Measurements from ENCODE around the gene CYP1A2. TPM values are rescaled to one million over a fixed set of nuclear protein-coding genes. Genes with fewer than 3 reads are reported as not detected.
"Not testable (repeated sequence)": the region's sequence is repeated elsewhere in the genome, so short reads cannot be mapped to it uniquely, and the experiment has no call there.

The CYP1A2 gene
- polyA plus RNA-seq, 6 donors from 2014 or later = not detected

DNA sequence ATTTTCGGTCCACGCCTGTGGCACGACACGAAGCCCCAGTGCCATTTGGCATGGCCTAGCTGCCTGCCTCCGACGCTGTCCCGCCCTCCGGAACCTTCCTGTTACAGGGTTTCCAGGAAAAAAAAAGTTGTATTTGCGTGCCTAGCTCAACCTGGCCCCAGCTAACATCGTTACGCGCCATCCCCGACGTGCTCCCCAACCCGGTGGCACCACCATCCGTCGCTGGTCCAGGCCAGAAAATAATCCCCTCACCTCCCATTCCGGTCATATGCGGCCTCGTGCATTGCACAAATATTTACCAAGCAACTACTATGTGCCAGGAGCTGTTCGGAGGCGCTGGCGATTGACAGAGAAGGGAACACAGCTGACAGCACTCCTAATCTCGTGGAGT, 21.9 kb upstream of the CYP1A2 start:
- DNase-seq (no peak), ATAC-seq (ENCODE audit: low read depth in 2 of 2) (no peak)
- peaks cover 0 to 4% of the 10 kb centered on the region in 2 donors for H3K36me3 Mint-ChIP-seq
- peak overlapping the region in 1 of 6 donors; percentile 5 for H3K27ac Mint-ChIP-seq
- no peaks in the 10 kb centered on the region for H3K9me3 Mint-ChIP-seq
- H3K4me1 Mint-ChIP-seq = peaks cover 11 to 16% (median 16%) of the 10 kb centered on the region in 3 donors
- peak overlapping the region; percentile 56 to 93 (median 76) for H3K4me3 Mint-ChIP-seq
- H3K27me3 Mint-ChIP-seq = peaks cover 45 to 65% (median 54%) of the 10 kb centered on the region in 3 donors

DNA sequence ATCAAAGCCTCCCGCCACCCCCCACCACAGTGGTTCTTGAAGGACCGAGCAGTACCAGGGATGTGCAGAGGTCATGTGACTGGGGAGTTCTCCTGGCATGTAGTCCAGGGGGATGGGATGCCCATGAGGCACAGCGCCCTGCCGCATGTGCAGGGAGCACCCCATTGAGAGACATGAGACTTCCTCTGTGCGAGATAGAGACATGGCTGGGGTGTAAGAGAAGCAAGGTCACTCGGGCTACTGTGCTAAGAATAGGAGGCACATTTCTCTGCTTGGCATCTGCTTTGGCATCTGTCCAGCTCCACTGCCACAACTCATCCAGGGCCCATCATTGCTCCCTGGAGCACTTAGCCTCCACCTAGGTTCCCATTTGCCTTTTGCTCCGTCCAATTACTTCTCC, 20.9 kb upstream of the CYP1A2 start:
- H3K9me3 Mint-ChIP-seq = peaks cover 0 to 1% (median 0%) of the 10 kb centered on the region in 7 donors
- peaks cover 0 to 4% of the 10 kb centered on the region in 2 donors for H3K36me3 Mint-ChIP-seq
- H3K4me1 Mint-ChIP-seq = peaks cover 11 to 16% (median 16%) of the 10 kb centered on the region in 3 donors
- peak overlapping the region in 5 of 8 donors; percentile 3 to 82 (median 57) for H3K4me3 Mint-ChIP-seq
- no peak overlapping the region for H3K27ac Mint-ChIP-seq
- no peak for DNase-seq
- ATAC-seq (ENCODE audit: low read depth in 2 of 2) = no peak
- peaks cover 47 to 65% (median 58%) of the 10 kb centered on the region in 3 donors for H3K27me3 Mint-ChIP-seq

DNA sequence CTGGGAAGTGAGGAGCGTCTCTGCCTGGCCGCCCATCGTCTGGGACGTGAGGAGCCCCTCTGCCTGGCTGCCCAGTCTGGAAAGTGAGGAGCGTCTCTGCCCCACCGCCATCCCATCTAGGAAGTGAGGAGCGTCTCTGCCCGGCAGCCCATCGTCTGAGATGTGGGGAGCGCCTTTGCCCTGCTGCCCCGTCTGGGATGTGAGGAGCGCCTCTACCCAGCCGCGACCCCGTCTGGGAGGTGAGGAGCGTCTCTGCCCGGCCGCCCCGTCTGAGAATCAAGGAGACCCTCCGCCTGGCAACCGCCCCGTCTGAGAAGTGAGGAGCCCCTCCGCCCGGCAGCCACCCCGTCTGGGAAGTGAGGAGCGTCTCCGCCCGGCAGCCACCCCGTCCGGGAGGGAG, 19.9 kb upstream of the CYP1A2 start:
- H3K36me3 Mint-ChIP-seq; DNase-seq; H3K4me3 Mint-ChIP-seq; H3K27ac Mint-ChIP-seq; ATAC-seq (ENCODE audit: low read depth in 2 of 2); H3K9me3 Mint-ChIP-seq: not testable (repeated sequence)
- H3K27me3 Mint-ChIP-seq = peaks cover 47 to 71% (median 64%) of the 10 kb centered on the region in 3 donors
- H3K4me1 Mint-ChIP-seq = peaks cover 11 to 16% (median 16%) of the 10 kb centered on the region in 3 donors

DNA sequence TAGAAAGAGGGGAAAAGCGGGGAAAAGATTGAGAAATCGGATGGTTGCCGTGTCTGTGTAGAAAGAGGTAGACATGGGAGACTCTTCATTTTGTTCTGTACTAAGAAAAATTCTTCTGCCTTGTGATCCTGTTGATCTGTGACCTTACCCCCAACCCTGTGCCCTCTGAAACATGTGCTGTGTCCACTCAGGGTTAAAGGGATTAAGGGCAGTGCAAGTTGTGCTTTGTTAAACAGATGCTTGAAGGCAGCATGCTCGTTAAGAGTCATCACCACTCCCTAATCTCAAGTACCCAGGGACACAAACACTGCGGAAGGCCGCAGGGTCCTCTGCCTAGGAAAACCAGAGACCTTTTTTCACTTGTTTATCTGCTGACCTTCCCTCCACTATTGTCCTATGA, 19.3 kb upstream of the CYP1A2 start:
- H3K27me3 Mint-ChIP-seq = peaks cover 47 to 71% (median 71%) of the 10 kb centered on the region in 3 donors
- ATAC-seq (ENCODE audit: low read depth in 2 of 2) = not testable (repeated sequence)

DNA sequence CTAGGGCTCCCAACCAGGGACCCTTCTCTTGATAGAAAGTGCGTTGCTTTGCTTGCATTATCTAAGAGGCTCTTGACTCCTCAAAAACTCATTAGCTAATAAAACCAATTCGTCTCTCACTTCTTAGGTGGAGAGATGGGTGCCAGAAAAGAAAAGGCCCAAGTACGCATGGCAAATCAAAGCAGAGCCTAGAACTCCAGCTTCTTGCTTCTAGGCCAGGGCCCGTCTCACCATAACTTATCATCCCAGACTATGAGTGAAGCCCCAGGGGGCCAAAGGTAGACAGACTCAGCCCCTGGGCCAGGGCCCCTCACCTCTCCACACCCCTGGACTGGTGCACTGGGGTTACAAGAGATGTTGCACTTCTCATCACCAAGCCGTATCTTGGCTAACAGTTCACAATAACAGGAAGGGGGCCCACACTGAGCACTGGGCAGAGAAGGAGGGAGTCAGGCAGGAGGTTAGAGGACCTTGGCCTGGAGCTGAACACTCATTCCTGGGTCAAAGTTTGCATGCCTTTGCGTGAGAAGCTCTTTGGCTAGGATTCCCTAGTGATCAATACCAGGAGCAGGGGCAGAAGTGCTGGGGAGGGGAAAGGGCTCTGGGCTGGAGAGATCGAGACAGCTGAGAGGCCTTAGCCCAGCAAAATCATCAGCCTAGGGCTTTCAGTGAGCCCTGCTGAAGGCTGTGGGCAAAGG, 17.9 kb upstream of the CYP1A2 start:
- Mint-ChIP-seq H3K4me1 (peaks cover 6 to 11% (median 10%) of the 10 kb centered on the region in 3 donors), H3K36me3 (peaks cover 0 to 4% of the 10 kb centered on the region in 2 donors), H3K27me3 (peaks cover 51 to 63% (median 62%) of the 10 kb centered on the region in 3 donors), H3K27ac (no peak overlapping the region), H3K4me3 (peak overlapping the region in 1 of 8 donors; percentile 24), H3K9me3 (peaks cover 0 to 1% (median 0%) of the 10 kb centered on the region in 7 donors)
- ATAC-seq (ENCODE audit: low read depth in 2 of 2) = no peak
- no peak for DNase-seq

More for the DNA sequence above, 19.3 kb upstream of the CYP1A2 start:
- H3K36me3 Mint-ChIP-seq, DNase-seq, H3K9me3 Mint-ChIP-seq, H3K27ac Mint-ChIP-seq, H3K4me3 Mint-ChIP-seq: not testable (repeated sequence)
- H3K4me1 Mint-ChIP-seq = peaks cover 11 to 16% (median 16%) of the 10 kb centered on the region in 3 donors

DNA sequence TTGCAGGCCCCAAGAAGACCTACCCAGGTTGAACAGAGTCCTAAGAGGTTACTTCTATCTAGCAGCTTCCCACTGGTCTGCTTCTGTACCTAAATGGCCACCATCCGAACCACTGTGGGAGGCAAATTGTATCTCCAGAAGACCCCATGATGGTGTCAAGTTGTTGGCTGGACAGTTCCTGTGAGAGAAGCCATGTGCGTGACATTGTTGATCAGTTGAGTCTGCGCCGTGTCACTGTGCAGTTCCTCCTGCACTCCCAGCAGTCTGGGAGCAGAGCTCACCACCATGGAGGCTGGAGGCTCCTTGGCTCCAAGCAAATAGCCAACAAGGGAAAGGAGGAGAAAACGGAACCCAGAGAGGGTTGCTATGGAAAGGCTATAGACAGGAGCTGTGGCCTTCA, 15.8 kb upstream of the CYP1A2 start:
- ATAC-seq (ENCODE audit: low read depth in 2 of 2) = no peak
- DNase-seq = no peak
- Mint-ChIP-seq H3K4me1 (peaks cover 0 to under 1% (median 0%) of the 10 kb centered on the region in 3 donors), H3K27ac (no peak overlapping the region), H3K27me3 (peaks cover 46 to 58% (median 54%) of the 10 kb centered on the region in 3 donors), H3K9me3 (peaks cover 1 to 14% (median 8%) of the 10 kb centered on the region in 7 donors), H3K36me3 (peaks cover 5 to 8% of the 10 kb centered on the region in 2 donors), H3K4me3 (peak overlapping the region in 1 of 8 donors; percentile 60)

DNA sequence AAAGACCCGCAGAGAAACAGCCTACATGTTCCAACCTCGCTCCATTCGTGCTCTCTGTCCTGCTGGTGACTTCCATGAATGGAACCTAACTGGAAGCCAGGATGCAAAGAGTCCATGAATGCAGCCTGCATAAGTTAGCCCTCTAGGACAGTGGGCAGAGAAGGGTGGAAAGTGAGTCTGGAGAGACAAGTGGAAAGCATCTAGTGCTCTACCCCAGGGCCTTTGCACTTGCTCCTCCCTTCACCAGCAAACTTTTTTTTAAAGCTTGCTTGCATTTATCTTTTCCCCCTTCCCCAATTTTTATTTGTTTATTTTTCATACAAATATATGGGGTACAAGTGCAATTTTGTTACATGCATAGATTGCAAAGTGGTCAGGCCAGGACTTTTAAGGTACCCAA, 15.4 kb upstream of the CYP1A2 start:
- Mint-ChIP-seq H3K4me3 (no peak overlapping the region), H3K9me3 (peaks cover 5 to 18% (median 12%) of the 10 kb centered on the region in 7 donors), H3K4me1 (peaks cover 0 to 5% (median 0%) of the 10 kb centered on the region in 3 donors), H3K36me3 (peaks cover 5 to 9% of the 10 kb centered on the region in 2 donors), H3K27ac (no peak overlapping the region), H3K27me3 (peaks cover 45 to 56% (median 50%) of the 10 kb centered on the region in 3 donors)
- ATAC-seq (ENCODE audit: low read depth in 2 of 2) = no peak
- DNase-seq = no peak

DNA sequence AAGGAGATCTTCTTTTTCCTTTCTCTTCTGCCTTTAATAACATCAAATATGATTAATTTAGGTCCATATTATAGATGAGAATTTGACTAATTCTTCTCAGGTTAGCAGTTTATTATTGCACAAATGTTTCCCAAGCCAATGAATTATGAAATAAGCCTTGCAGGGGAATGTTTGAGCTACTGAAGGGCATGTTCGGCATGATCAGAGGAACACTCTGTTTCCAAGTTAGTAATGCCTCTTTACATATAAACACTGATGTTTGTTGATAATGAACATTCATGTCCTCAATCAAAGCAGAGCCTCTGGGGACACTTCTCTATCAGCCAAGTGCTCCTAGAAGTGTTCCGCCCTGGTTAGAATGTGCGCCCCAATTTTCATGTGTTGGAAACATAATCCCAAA, 13.3 kb upstream of the CYP1A2 start:
- ATAC-seq (ENCODE audit: low read depth in 2 of 2) = no peak
- Mint-ChIP-seq H3K36me3 (peaks cover 5 to 10% of the 10 kb centered on the region in 2 donors), H3K9me3 (peaks cover 8 to 24% (median 12%) of the 10 kb centered on the region in 7 donors), H3K4me3 (no peak overlapping the region), H3K27ac (no peak overlapping the region), H3K27me3 (peaks cover 40 to 53% (median 51%) of the 10 kb centered on the region in 3 donors), H3K4me1 (peaks cover 0 to 6% (median 0%) of the 10 kb centered on the region in 3 donors)
- DNase-seq = no peak

DNA sequence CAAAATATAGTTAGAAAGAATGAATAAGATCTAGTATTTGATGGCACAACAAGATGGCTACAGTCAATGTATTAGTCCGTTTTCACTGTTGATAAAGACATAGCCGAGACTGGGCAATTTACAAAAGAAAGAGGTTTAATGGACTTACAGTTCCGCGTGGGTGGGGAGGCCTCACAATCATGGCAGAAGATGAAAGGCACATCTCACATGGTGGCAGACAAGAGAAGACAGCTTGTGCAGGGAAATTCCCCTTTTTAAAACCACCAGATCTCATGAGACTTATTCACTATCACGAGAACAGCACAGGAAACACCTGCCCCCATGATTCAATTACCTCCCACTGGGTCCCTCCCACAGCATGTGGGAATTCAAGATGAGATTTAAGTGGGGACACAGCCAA, 10.4 kb upstream of the CYP1A2 start:
- H3K36me3 Mint-ChIP-seq = peaks cover 5 to 28% of the 10 kb centered on the region in 2 donors
- H3K4me3 Mint-ChIP-seq; DNase-seq; ATAC-seq (ENCODE audit: low read depth in 2 of 2): not testable (repeated sequence)
- peak overlapping the region in 1 of 6 donors; percentile 1 for H3K27ac Mint-ChIP-seq
- H3K4me1 Mint-ChIP-seq = peaks cover 0 to 14% (median 6%) of the 10 kb centered on the region in 3 donors
- peaks cover 31 to 49% (median 48%) of the 10 kb centered on the region in 3 donors for H3K27me3 Mint-ChIP-seq
- H3K9me3 Mint-ChIP-seq = peaks cover 15 to 31% (median 20%) of the 10 kb centered on the region in 7 donors

DNA sequence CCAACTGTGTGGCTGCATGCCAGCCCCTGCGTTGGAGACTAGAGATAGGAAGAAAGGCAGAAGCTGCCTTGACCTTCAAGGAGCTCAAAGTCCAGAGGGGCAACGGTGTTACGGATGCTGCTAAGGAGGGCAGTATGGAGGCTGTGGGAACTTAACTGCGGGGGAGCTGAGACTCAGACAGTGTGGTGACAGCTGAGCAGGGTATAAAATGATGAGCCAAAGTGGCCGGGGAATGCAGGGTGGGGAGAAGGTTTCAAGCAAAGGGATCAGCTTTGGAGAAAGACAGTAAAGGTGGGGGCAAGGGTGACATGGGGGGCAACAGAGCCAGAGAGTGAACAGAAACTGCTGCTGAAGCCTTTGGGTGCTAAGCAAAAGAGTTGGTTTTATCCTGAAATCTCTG, 6.2 kb upstream of the CYP1A2 start:
- Mint-ChIP-seq H3K27ac (no peak overlapping the region), H3K4me3 (no peak overlapping the region), H3K4me1 (peaks cover 0 to 14% (median 6%) of the 10 kb centered on the region in 3 donors), H3K36me3 (peaks cover 0 to 24% of the 10 kb centered on the region in 2 donors), H3K9me3 (peaks cover 13 to 22% (median 14%) of the 10 kb centered on the region in 7 donors), H3K27me3 (peaks cover 13 to 32% (median 24%) of the 10 kb centered on the region in 3 donors)
- DNase-seq (no peak), ATAC-seq (ENCODE audit: low read depth in 2 of 2) (no peak)

DNA sequence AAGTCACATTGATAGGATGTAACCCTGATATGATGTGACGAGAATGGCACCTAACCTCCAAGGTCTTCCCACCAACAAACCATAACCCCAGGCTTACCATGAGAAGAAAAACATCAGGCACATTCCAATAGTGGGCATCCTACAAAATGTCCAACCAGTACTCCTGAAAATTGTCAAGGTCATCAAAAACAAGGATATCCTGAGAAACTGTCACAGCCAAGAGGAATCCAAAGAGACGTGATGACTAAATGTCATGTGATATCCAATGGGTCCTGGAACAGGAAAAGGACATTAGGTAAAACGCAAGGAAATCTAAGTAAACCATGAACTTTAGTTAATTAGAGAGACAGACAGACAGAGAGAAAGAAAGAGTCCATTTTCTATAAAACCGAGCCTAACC, 2.3 kb upstream of the CYP1A2 start:
- ATAC-seq (ENCODE audit: low read depth in 2 of 2) = no peak
- peaks cover 0 to 6% (median 5%) of the 10 kb centered on the region in 3 donors for H3K4me1 Mint-ChIP-seq
- peak overlapping the region in 1 of 6 donors; percentile 51 for H3K27ac Mint-ChIP-seq
- no peak for DNase-seq
- peaks cover 0 to 10% of the 10 kb centered on the region in 2 donors for H3K36me3 Mint-ChIP-seq
- no peak overlapping the region for H3K4me3 Mint-ChIP-seq
- H3K27me3 Mint-ChIP-seq = peaks cover 4 to 13% (median 10%) of the 10 kb centered on the region in 3 donors
- H3K9me3 Mint-ChIP-seq = peaks cover 4 to 9% (median 7%) of the 10 kb centered on the region in 7 donors

DNA sequence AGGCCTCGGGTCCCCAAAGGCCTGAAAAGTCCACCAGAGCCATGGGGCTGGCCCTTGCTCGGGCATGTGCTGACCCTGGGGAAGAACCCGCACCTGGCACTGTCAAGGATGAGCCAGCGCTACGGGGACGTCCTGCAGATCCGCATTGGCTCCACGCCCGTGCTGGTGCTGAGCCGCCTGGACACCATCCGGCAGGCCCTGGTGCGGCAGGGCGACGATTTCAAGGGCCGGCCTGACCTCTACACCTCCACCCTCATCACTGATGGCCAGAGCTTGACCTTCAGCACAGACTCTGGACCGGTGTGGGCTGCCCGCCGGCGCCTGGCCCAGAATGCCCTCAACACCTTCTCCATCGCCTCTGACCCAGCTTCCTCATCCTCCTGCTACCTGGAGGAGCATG, 1.2 kb downstream of the CYP1A2 start:
- no peak for DNase-seq
- no peak overlapping the region for H3K4me3 Mint-ChIP-seq
- H3K27ac Mint-ChIP-seq = no peak overlapping the region
- ATAC-seq (ENCODE audit: low read depth in 2 of 2) = no peak
- H3K4me1 Mint-ChIP-seq = no peaks in the 10 kb centered on the region
- no peaks in the 10 kb centered on the region for H3K36me3 Mint-ChIP-seq
- H3K27me3 Mint-ChIP-seq = peaks cover 0 to 4% (median 4%) of the 10 kb centered on the region in 3 donors
- H3K9me3 Mint-ChIP-seq = no peaks in the 10 kb centered on the region

DNA sequence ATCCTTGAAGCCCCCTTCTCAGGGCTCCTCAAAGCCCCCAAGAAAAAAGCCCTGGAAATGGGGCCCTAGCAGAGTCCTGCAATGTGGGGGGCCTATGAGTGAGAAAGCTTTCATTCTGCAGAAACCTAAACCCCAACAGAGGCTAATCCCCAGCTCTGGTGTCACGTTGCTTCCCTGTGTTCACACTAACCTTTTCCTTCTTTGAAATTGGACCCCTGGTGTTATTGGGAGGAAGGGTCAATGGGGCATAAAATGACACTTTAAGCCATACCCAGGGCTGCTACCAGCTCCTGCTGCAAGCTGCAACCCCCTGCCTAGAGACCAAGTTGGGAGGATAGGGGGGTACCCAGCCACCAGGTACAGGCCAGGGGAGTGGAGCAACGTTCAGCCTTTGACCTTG, 2.1 kb downstream of the CYP1A2 start:
- Mint-ChIP-seq H3K4me1 (no peaks in the 10 kb centered on the region), H3K27ac (no peak overlapping the region), H3K4me3 (no peak overlapping the region), H3K36me3 (no peaks in the 10 kb centered on the region), H3K9me3 (no peaks in the 10 kb centered on the region), H3K27me3 (peaks cover 0 to 4% (median 4%) of the 10 kb centered on the region in 3 donors)
- ATAC-seq (ENCODE audit: low read depth in 2 of 2) (no peak), DNase-seq (no peak)

DNA sequence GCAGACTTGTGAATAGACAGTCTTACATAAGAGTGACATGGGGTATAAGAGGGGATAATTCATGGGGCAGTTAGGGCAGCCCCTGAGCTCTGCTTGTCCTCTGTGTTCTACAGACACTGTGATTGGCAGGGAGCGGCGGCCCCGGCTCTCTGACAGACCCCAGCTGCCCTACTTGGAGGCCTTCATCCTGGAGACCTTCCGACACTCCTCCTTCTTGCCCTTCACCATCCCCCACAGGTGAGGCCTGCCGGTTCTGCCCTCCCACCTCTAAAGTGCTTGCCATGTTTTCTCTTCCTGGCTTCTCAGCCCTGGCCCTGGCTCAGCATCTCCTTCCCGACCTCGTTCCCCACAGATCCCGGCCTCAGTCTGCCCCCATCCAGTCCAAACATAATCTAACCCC, 3.4 kb downstream of the CYP1A2 start:
- no peaks in the 10 kb centered on the region for H3K9me3 Mint-ChIP-seq
- peak overlapping the region in 1 of 6 donors; percentile 29 for H3K27ac Mint-ChIP-seq
- H3K36me3 Mint-ChIP-seq = no peaks in the 10 kb centered on the region
- no peak for DNase-seq
- no peak for ATAC-seq (ENCODE audit: low read depth in 2 of 2)
- H3K4me1 Mint-ChIP-seq = no peaks in the 10 kb centered on the region
- H3K27me3 Mint-ChIP-seq = peaks cover 4 to 8% (median 4%) of the 10 kb centered on the region in 3 donors
- H3K4me3 Mint-ChIP-seq = no peak overlapping the region
